MM.1S (cell line): ENCODE data around the gene GPI.

Source experiments
- DNase-seq: peaks from one replicate; pipeline ENCODE4 v3.0.0-alpha.2; 2015
- H2AFZ ChIP-seq: fragments of 300-600 bp; sonication (generic); 2 replicates; pipeline ENCODE4 v1.6.0; 2016; ENCODE audit warnings: antibody characterized with exemption, low read length
- H3F3A ChIP-seq: fragments of 300-600 bp; sonication (generic); 2 replicates; pipeline ENCODE4 v1.6.1; 2016; ENCODE audit warnings: mild to moderate bottlenecking, antibody characterized with exemption, low read length, moderate library complexity, mixed read lengths; ENCODE audit not compliant: insufficient read depth
- H3K27ac ChIP-seq: fragments of 300-600 bp; sonication (generic); 2 replicates; pipeline ENCODE4 v1.5.1; 2016; ENCODE audit warnings: mild to moderate bottlenecking, low read length
- H3K27me3 ChIP-seq: fragments of 300-600 bp; sonication (generic); replicated peaks from 2 replicates; pipeline ENCODE4 v1.6.0; 2016; ENCODE audit warnings: low read length; ENCODE audit not compliant: insufficient read depth
- H3K36me3 ChIP-seq: fragments of 300-600 bp; sonication (generic); replicated peaks from 2 replicates; pipeline ENCODE4 v1.6.1; 2016; ENCODE audit warnings: mild to moderate bottlenecking, low read length, mixed read lengths; ENCODE audit not compliant: insufficient read depth
- H3K4me1 ChIP-seq: fragments of 300-600 bp; sonication (generic); 2 replicates; pipeline ENCODE4 v1.6.1; 2016; ENCODE audit warnings: low read length, mixed read lengths
- H3K4me2 ChIP-seq: fragments of 300-600 bp; sonication (generic); 2 replicates; pipeline ENCODE4 v1.6.0; 2016; ENCODE audit warnings: low read depth, low read length
- H3K4me3 ChIP-seq: fragments of 300-600 bp; sonication (generic); 2 replicates; pipeline ENCODE4 v1.5.1; 2016; ENCODE audit warnings: low read length, mixed read lengths
- H3K79me2 ChIP-seq: fragments of 300-600 bp; sonication (generic); 2 replicates; pipeline ENCODE4 v1.6.1; 2016; ENCODE audit warnings: mixed run types, low read length, mixed read lengths
- H3K9ac ChIP-seq: fragments of 300-600 bp; sonication (generic); 2 replicates; pipeline ENCODE4 v1.6.1; 2016; ENCODE audit warnings: low read length, mixed read lengths
- H3K9me2 ChIP-seq: fragments of 300-600 bp; sonication (generic); replicated peaks from 2 replicates; pipeline ENCODE4 v1.6.1; 2016; ENCODE audit warnings: mild to moderate bottlenecking, low read length, mixed read lengths; ENCODE audit not compliant: insufficient read depth
- H3K9me3 ChIP-seq: fragments of 300-600 bp; sonication (generic); replicated peaks from 2 replicates; pipeline ENCODE4 v1.6.1; 2016; ENCODE audit warnings: mild to moderate bottlenecking, low read length, mixed read lengths; ENCODE audit not compliant: insufficient read depth
- H4K20me1 ChIP-seq: fragments of 300-600 bp; sonication (generic); 2 replicates; pipeline ENCODE4 v1.6.1; 2016; ENCODE audit warnings: mild to moderate bottlenecking, low read length, moderate library complexity, mixed read lengths; ENCODE audit not compliant: insufficient read depth
- EZH2 ChIP-seq: fragments of 300-600 bp; sonication (generic); optimal IDR thresholded peaks from 2 replicates; pipeline ENCODE3; 2017; ENCODE audit warnings: low read depth, mild to moderate bottlenecking, antibody characterized with exemption, low read length, mixed read lengths
- EZH2phosphoT487 ChIP-seq: fragments of 300-600 bp; sonication (generic); IDR thresholded peaks from 2 replicates; pipeline ENCODE4 v1.6.1; 2018; ENCODE audit warnings: antibody characterized with exemption, low read length
- TF ChIP-seq, protein P1 (sequence below): fragments of 300-600 bp; sonication (generic); IDR thresholded peaks from 2 replicates; pipeline ENCODE4 v1.5.1; 2016; ENCODE audit warnings: antibody characterized with exemption, low read length, mixed read lengths

Gene GPI

GRCh38 chr19:34364830-34365462 is at the start of gene GPI:
GPI (plus strand) TSS chr19:34365196; CDS start chr19:34365267, 71 bp downstream.
- TF ChIP-seq, protein P1, sequence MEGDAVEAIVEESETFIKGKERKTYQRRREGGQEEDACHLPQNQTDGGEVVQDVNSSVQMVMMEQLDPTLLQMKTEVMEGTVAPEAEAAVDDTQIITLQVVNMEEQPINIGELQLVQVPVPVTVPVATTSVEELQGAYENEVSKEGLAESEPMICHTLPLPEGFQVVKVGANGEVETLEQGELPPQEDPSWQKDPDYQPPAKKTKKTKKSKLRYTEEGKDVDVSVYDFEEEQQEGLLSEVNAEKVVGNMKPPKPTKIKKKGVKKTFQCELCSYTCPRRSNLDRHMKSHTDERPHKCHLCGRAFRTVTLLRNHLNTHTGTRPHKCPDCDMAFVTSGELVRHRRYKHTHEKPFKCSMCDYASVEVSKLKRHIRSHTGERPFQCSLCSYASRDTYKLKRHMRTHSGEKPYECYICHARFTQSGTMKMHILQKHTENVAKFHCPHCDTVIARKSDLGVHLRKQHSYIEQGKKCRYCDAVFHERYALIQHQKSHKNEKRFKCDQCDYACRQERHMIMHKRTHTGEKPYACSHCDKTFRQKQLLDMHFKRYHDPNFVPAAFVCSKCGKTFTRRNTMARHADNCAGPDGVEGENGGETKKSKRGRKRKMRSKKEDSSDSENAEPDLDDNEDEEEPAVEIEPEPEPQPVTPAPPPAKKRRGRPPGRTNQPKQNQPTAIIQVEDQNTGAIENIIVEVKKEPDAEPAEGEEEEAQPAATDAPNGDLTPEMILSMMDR, result no peak
- TF ChIP-seq EZH2 (no peak), EZH2phosphoT487 (no peak)
- Histone ChIP-seq H3K27me3 (no peaks in the 10 kb centered on the region), H3K9ac (peak within 1 kb of the TSS; percentile 94), H3K27ac (peak within 1 kb of the TSS; percentile 71), H2AFZ (peak within 1 kb of the TSS; percentile 92), H4K20me1 (peaks cover 14% of the 10 kb centered on the region; the same call in 1 of the 2 replicates), H3K4me1 (peaks cover 19% of the 10 kb centered on the region; the same call in 1 of the 2 replicates), H3F3A (peaks cover 18% of the 10 kb centered on the region; the same call in 1 of the 2 replicates), H3K36me3 (peaks cover 16% of the 10 kb centered on the region; the same call in 1 of the 2 replicates), H3K4me2 (peak within 1 kb of the TSS; percentile 83), H3K79me2 (peaks cover 49% of the 10 kb centered on the region), H3K9me2 (no peaks in the 10 kb centered on the region), H3K9me3 (no peaks in the 10 kb centered on the region), H3K4me3 (peak within 1 kb of the TSS; percentile 100)
- DNase-seq, result peak; percentile 91

GRCh38 chr19:34316247-34316646 is 48.7 kb upstream of the GPI start:
- no peaks in the 10 kb centered on the region for H3F3A ChIP-seq
- H3K27me3 ChIP-seq, result no peaks in the 10 kb centered on the region
- no peaks in the 10 kb centered on the region for H3K9me3 ChIP-seq
- no peaks in the 10 kb centered on the region for H3K9me2 ChIP-seq
- no peak overlapping the region for H3K9ac ChIP-seq
- H3K36me3 ChIP-seq, result no peaks in the 10 kb centered on the region
- no peak for DNase-seq
- no peaks in the 10 kb centered on the region for H3K79me2 ChIP-seq
- no peak overlapping the region for H2AFZ ChIP-seq
- H3K27ac ChIP-seq, result no peak overlapping the region
- TF ChIP-seq EZH2, result no peak
- no peak for TF ChIP-seq EZH2phosphoT487
- TF ChIP-seq, protein P1, result no peak
- no peak overlapping the region for H3K4me3 ChIP-seq
- H3K4me2 ChIP-seq, result no peak overlapping the region
- no peaks in the 10 kb centered on the region for H4K20me1 ChIP-seq
- H3K4me1 ChIP-seq, result no peaks in the 10 kb centered on the region

DNA sequence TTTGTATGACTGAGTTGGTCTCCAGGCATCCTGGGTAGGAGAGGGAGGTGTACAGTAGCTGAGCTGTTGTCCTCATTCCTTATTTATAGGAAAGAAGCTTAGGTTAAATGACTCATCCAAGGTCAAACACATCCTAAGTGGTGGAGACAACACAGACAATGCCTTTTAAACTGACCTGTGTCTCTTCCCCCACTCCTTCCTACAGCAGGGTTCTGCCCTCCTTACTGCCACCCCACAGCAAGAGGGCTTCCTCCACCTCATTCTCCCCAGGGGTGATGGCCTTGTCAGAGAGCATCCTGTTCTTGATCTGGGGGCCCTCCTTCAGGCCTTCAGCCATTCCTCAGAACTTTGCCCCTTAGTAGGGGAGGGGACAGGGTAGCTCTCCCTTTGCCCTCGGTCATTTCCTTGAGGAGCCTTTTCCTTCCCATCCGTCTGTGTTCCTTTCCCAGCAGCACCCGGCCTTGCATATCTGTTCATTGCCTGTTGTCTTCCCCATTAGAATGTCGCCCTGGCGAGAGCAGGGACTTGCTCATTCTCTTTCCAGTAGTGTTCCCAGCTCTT is 48.2 kb upstream of the GPI start:
- Histone ChIP-seq H3K9ac (no peak overlapping the region), H3K4me1 (no peaks in the 10 kb centered on the region), H3K4me2 (no peak overlapping the region), H3K79me2 (no peaks in the 10 kb centered on the region), H3F3A (no peaks in the 10 kb centered on the region), H3K36me3 (no peaks in the 10 kb centered on the region), H3K27ac (no peak overlapping the region), H3K9me2 (no peaks in the 10 kb centered on the region), H3K27me3 (no peaks in the 10 kb centered on the region), H2AFZ (no peak overlapping the region), H3K9me3 (no peaks in the 10 kb centered on the region), H3K4me3 (no peak overlapping the region), H4K20me1 (no peaks in the 10 kb centered on the region)
- DNase-seq, result no peak
- no peak for TF ChIP-seq EZH2
- TF ChIP-seq, protein P1, result no peak
- no peak for TF ChIP-seq EZH2phosphoT487
